Activated CD8-positive, alpha-beta T cell treated with anti-CD3 and anti-CD28 coated beads for 36 hours (primary cell): Measurements from ENCODE around the gene RRP1. TPM values are rescaled to one million over a fixed set of nuclear protein-coding genes. Genes with fewer than 3 reads are reported as not detected.

Source experiments
- ATAC-seq: fragments of 200-7000 bp; cut with Tn5 transposase; one replicate; pipeline ENCODE4 v1.10.0; 2021; ENCODE audit warnings: mild to moderate bottlenecking, moderate library complexity
- CTCF ChIA-PET: fragments of 350-600 bp; sonication (Branson Sonifier 250); formaldehyde crosslinking; loops from one replicate; lab custom pipeline; 2021; ENCODE audit warnings: antibody characterized with exemption; lab: Charles Lee
- POLR2A ChIA-PET: fragments of 350-600 bp; sonication (Branson Sonifier 250); formaldehyde crosslinking; loops from one replicate; lab custom pipeline; 2021; ENCODE audit warnings: antibody characterized with exemption; lab: Charles Lee
- DNase-seq: peaks from one replicate; pipeline ENCODE4 v3.0.0-alpha.2; 2020
- H3K27ac Mint-ChIP-seq: one replicate; pipeline ENCODE4 v1.8.0; 2021; ENCODE audit warnings: mild to moderate bottlenecking, mixed read lengths
- H3K27me3 Mint-ChIP-seq: one replicate; pipeline ENCODE4 v1.8.0; 2021; ENCODE audit warnings: mixed read lengths
- H3K36me3 Mint-ChIP-seq: one replicate; pipeline ENCODE4 v1.8.0; 2021; ENCODE audit warnings: low read depth, mixed read lengths
- H3K4me1 Mint-ChIP-seq: one replicate; pipeline ENCODE4 v1.8.0; 2021; ENCODE audit warnings: low read depth, mixed read lengths
- H3K4me3 Mint-ChIP-seq: one replicate; pipeline ENCODE4 v1.8.0; 2021; ENCODE audit warnings: mild to moderate bottlenecking, moderate library complexity, mixed read lengths
- H3K9me3 Mint-ChIP-seq: one replicate; pipeline ENCODE4 v1.8.0; 2021; ENCODE audit warnings: mixed read lengths
- intact Hi-C: fragments of 100-400 bp; cut with micrococcal nuclease; formaldehyde crosslinking; loops from one replicate; pipeline ENCODE4 v1.10.0; 2022
- total RNA-seq, 2 experiments: library from RNA; stranded (reverse); gene quantifications; one replicate each; pipeline ENCODE4 v1.2.3, GENCODE V29; 2021
- TF ChIP-seq, protein P1 (sequence below): fragments of 200-600 bp; IDR thresholded peaks from one replicate; pipeline ENCODE4 v1.8.0; 2022; ENCODE audit warnings: antibody characterized with exemption, mild to moderate bottlenecking

Gene RRP1
- total RNA-seq, 2 experiments from 2014 or later = 61.1 to 62.9 TPM

DNA sequence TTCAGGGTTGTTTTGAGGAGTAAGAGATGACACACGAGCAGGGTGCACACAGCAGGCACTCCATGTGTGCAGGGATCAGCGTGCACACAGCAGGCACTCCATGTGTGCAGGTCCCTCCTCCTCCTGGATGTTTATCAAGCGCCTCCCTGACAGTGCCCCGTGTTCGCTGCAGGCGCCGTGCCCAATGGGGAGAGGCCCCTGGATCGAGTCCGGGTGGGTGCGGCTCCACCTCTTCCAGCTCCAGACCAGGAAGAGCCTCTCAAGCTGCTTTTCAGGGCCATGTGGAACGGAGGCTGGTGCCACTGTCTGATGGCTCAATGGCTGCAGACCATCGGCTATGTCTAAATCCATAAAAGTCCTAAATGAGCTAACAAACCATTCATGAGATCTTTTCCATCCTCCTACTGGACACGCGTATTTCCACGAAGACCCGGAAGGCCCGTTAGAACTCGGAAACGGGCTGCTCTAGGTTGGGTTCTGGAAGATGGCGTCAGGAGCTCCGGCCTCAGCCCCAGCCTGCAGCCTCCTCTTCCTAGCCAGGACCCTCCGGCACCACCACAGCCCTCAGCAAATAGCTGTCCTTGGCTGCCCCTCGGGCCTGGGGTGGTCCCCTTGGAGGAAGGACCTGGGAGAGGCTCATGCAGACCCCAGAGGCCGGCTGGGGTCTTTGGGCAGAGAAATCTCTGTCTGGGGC is 36.0 kb downstream of the RRP1 start:
- Mint-ChIP-seq H3K27me3 (peaks cover 5% of the 10 kb centered on the region), H3K27ac (no peak overlapping the region), H3K4me1 (no peaks in the 10 kb centered on the region), H3K9me3 (no peaks in the 10 kb centered on the region), H3K36me3 (no peaks in the 10 kb centered on the region), H3K4me3 (no peak overlapping the region)
- ChIA-PET POLR2A (interaction anchor here (1.0 kb wide), 1 partner anchor 16 kb away, joined by 3 read pairs; no protein-coding TSS in a partner anchor), CTCF (interaction anchor here (0.7 to 2.3 kb wide), 8 partner anchors 9 to 206 kb away, joined by 3 to 7 read pairs (median 4); no protein-coding TSS in a partner anchor)
- DNase-seq (no peak), ATAC-seq (no peak)
- TF ChIP-seq, protein P1, sequence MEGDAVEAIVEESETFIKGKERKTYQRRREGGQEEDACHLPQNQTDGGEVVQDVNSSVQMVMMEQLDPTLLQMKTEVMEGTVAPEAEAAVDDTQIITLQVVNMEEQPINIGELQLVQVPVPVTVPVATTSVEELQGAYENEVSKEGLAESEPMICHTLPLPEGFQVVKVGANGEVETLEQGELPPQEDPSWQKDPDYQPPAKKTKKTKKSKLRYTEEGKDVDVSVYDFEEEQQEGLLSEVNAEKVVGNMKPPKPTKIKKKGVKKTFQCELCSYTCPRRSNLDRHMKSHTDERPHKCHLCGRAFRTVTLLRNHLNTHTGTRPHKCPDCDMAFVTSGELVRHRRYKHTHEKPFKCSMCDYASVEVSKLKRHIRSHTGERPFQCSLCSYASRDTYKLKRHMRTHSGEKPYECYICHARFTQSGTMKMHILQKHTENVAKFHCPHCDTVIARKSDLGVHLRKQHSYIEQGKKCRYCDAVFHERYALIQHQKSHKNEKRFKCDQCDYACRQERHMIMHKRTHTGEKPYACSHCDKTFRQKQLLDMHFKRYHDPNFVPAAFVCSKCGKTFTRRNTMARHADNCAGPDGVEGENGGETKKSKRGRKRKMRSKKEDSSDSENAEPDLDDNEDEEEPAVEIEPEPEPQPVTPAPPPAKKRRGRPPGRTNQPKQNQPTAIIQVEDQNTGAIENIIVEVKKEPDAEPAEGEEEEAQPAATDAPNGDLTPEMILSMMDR = no peak
- intact Hi-C loops = no loop called here

DNA sequence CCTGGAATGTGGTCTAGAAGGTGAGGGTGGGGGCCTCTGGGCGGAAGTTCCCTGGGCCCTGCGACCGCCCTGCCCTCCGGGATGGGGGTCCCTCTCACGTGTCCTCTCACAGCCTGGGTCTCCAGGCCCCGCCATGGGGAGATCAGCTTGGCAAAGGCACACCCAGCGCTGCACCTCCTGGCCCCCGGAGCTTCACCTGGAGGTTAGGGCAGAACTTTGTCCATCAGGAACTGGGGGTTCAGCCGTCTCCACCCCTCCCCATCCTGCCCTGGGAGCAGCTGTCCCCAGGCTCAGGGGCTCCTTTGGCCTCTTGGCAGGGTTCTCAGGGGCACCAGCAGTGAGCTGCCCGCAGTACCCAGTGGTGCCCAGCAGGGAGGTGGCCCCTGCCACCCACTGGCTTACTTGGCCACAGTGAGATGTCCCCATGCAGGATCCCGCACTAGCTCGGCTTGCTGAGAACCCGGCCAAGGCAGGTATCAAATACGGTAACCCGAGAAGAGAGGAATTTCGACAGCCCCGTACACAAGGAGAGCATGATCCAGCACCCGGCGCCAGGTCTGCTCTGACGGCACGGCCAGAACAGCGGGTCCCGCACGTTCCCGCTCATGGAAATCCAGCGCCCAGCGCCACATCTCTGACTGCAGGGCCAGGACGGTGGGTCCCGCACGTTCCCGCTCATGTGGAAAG is 36.7 kb downstream of the RRP1 start:
- H3K9me3 Mint-ChIP-seq = no peaks in the 10 kb centered on the region
- CTCF ChIA-PET = interaction anchor here (0.8 to 2.3 kb wide), 5 partner anchors 9 to 205 kb away, joined by 3 to 7 read pairs (median 4); no protein-coding TSS in a partner anchor
- TF ChIP-seq, protein P1 = no peak
- no peak overlapping the region for H3K27ac Mint-ChIP-seq
- DNase-seq (no peak), ATAC-seq (peak; percentile 56)
- POLR2A ChIA-PET = interaction anchor here (1.0 kb wide), 1 partner anchor 17 kb away, joined by 3 read pairs; no protein-coding TSS in a partner anchor
- no peaks in the 10 kb centered on the region for H3K36me3 Mint-ChIP-seq
- H3K4me3 Mint-ChIP-seq = no peak overlapping the region
- H3K4me1 Mint-ChIP-seq = no peaks in the 10 kb centered on the region
- intact Hi-C loops = no loop called here
- peaks cover 8% of the 10 kb centered on the region for H3K27me3 Mint-ChIP-seq

DNA sequence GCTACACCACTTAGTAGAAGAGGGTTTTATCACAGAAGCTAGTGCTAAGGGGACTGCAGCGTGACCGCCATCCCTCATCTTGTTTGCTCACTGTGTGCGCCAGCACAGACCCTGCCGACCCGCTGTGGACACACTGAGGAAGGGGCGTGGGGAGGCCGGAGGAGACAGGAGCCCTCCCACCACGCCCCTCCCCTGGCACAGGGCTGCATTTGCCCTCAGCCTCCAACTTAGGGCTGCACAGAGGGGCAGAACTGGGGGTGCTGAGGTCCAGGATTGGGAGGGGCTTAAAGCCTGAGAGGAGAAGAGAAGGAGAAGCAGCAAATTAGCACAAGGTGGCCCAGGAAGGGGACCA is 37.2 kb downstream of the RRP1 start:
- POLR2A ChIA-PET = no interaction called here
- Mint-ChIP-seq H3K4me3 (no peak overlapping the region), H3K4me1 (no peaks in the 10 kb centered on the region), H3K9me3 (no peaks in the 10 kb centered on the region), H3K27ac (no peak overlapping the region), H3K36me3 (no peaks in the 10 kb centered on the region), H3K27me3 (peaks cover 8% of the 10 kb centered on the region)
- DNase-seq (no peak), ATAC-seq (no peak)
- CTCF ChIA-PET = interaction anchor here (1.4 to 2.3 kb wide), 2 partner anchors 10 to 24 kb away, joined by 4 to 7 read pairs; no protein-coding TSS in a partner anchor
- intact Hi-C loops = no loop called here
- TF ChIP-seq, protein P1 = no peak

DNA sequence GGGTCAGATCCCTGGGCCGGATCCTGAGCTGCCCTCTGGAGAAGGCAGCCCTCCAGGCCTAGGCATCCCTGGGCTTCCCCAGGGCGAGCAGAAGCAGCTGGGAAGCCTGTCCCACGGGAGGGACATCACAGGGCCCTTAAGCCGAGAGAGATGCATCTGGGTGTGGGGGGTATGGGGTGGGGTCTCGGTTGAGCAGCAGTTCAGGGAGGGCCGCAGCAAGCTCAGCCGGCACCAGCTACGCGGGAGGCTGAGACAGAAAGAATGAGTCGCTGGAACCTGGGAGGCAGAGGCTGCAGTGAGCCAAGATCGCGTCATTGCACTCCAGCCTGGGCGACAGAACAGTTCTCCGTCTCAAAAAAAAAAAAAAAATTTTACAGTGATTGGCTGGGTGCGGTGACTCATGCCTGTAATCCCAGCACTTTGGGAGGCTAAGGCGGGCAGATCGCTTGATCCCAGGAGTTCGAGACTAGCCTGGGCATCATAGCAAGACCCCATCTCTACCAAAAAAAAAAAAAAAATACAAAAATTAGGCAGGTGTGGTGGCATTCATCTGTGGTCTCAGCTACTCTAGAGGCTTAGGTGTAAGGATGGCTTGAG is 37.7 kb downstream of the RRP1 start:
- no peak overlapping the region for H3K27ac Mint-ChIP-seq
- no peaks in the 10 kb centered on the region for H3K36me3 Mint-ChIP-seq
- H3K27me3 Mint-ChIP-seq = peaks cover 8% of the 10 kb centered on the region
- intact Hi-C loops = no loop called here
- no peak overlapping the region for H3K4me3 Mint-ChIP-seq
- TF ChIP-seq, protein P1 = no peak
- POLR2A ChIA-PET = no interaction called here
- ATAC-seq (no peak), DNase-seq (no peak)
- H3K9me3 Mint-ChIP-seq = no peaks in the 10 kb centered on the region
- CTCF ChIA-PET = interaction anchor here (1.2 to 2.3 kb wide), 4 partner anchors 9 to 24 kb away, joined by 3 to 7 read pairs (median 4); no protein-coding TSS in a partner anchor
- H3K4me1 Mint-ChIP-seq = no peaks in the 10 kb centered on the region
